Central memory CD8-positive, alpha-beta T cell (primary cell): ENCODE measurements around the gene APOA5.
"Not testable (repeated sequence)": the region's sequence is repeated elsewhere in the genome, so short reads cannot be mapped to it uniquely, and the experiment has no call there.

Experiments
- ATAC-seq: fragments of 150-1000 bp; cut with Tn5 transposase; replicated peaks from 2 replicates; pipeline ENCODE4 v1.10.0; 2022; ENCODE audit warnings: mild to moderate bottlenecking, moderate FRiP score, moderate number of reproducible peaks; ENCODE audit not compliant: poor library complexity, severe bottlenecking; ENCODE audit errors: extremely low read depth
- DNase-seq, 2 donors: peaks; one replicate each; pipeline ENCODE4 v3.0.0; 2021; ENCODE audit warnings: low spot score in 2 of 2
- H3K27ac Mint-ChIP-seq: one replicate; pipeline ENCODE4 v1.8.0; 2022; ENCODE audit warnings: low read depth, mild to moderate bottlenecking, moderate library complexity, mixed read lengths
- H3K27me3 Mint-ChIP-seq: one replicate; pipeline ENCODE4 v1.8.0; 2022; ENCODE audit warnings: mixed read lengths
- H3K36me3 Mint-ChIP-seq: one replicate; pipeline ENCODE4 v1.8.0; 2022; ENCODE audit warnings: mild to moderate bottlenecking, moderate library complexity, mixed read lengths; ENCODE audit not compliant: insufficient read depth
- H3K4me1 Mint-ChIP-seq: one replicate; pipeline ENCODE4 v1.8.0; 2022; ENCODE audit warnings: mixed read lengths
- H3K4me3 Mint-ChIP-seq: one replicate; pipeline ENCODE4 v1.8.0; 2022; ENCODE audit warnings: mild to moderate bottlenecking, moderate library complexity, mixed read lengths
- H3K9me3 Mint-ChIP-seq: one replicate; pipeline ENCODE4 v1.8.0; 2022; ENCODE audit warnings: mixed read lengths

The APOA5 gene

GRCh38 chr11:116773203-116774097 lies 18.2 kb downstream of the APOA5 start:
- ATAC-seq, result peak; percentile 10
- no peaks in the 10 kb centered on the region for H3K9me3 Mint-ChIP-seq
- peak overlapping the region; percentile 95 for H3K27ac Mint-ChIP-seq
- H3K27me3 Mint-ChIP-seq, result no peaks in the 10 kb centered on the region
- peaks cover 47% of the 10 kb centered on the region for H3K36me3 Mint-ChIP-seq
- no peak for DNase-seq
- H3K4me3 Mint-ChIP-seq, result peak overlapping the region; percentile 96
- peaks cover 27% of the 10 kb centered on the region for H3K4me1 Mint-ChIP-seq

DNA sequence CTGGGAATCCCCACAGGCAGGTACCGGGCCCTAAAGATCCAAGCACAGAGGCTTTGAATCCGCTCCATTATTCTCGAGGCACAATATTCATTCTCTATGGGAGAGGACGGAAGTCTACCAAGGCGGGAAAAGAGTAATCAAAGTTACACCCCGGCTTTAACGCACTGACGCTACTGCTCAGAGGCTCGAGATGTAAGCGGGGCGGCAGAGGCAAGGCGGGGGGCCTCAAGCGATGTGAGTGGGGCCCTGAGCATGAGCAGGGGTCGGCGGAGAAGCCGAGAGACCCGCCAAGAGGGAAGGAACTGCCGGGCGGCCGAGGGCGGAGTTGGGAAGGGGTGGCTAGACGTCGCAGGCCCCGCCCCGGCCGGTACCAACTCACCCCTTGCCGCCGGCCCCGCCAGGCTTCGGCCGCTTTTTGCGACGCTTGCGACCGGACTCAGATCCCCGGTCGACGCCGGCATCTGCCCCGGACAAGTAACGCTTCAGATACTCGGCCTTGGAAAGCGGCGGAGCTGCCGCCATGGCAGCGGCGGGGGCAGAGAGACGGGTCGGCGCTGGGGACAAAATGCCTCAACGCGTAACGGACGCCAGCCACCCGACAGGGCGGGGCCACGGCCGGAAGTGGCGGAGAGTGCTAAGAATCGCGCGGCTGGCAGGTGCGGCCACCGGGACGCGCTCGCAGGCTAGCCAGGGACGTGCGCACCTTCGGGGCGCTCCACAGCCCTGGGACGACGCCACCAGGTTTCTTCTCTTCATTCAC lies 19.1 kb downstream of the APOA5 start, which contains the start of gene BUD13:
Gene BUD13 (minus strand): TSS at position 545 of the 760 bp plus-strand sequence. CDS start 23 bp downstream, at position 522.
- H3K27ac Mint-ChIP-seq, result peak within 1 kb of the TSS; percentile 95
- DNase-seq, result peak; percentile 91 to 96
- ATAC-seq, result peak; percentile 95
- H3K4me3 Mint-ChIP-seq, result peak within 1 kb of the TSS; percentile 96
- peaks cover 48% of the 10 kb centered on the region for H3K36me3 Mint-ChIP-seq
- H3K9me3 Mint-ChIP-seq, result no peaks in the 10 kb centered on the region
- peaks cover 27% of the 10 kb centered on the region for H3K4me1 Mint-ChIP-seq
- no peaks in the 10 kb centered on the region for H3K27me3 Mint-ChIP-seq

DNA sequence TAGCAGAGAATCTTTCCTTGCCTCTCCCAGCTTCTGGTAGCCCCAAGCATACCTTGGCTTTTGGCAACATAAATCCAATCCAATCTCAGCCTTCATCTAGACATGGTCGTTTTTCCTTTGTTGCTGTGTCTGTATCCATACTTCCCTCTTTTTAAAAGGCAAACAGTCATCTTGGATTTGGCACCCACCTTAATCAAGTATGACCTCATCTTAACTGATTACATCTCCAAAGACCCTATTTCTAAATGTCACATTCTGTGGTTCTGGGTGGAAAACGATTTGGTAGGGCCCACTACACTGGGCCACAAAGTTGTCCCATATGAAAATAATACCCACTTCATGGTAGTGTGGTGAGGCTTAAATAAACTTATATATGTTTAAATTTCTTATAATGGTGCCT lies 19.7 kb downstream of the APOA5 start:
- peaks cover 45% of the 10 kb centered on the region for H3K36me3 Mint-ChIP-seq
- peak overlapping the region; percentile 95 for H3K27ac Mint-ChIP-seq
- H3K9me3 Mint-ChIP-seq, result no peaks in the 10 kb centered on the region
- DNase-seq (no peak), ATAC-seq (no peak)
- peaks cover 27% of the 10 kb centered on the region for H3K4me1 Mint-ChIP-seq
- H3K4me3 Mint-ChIP-seq, result peak overlapping the region; percentile 96
- no peaks in the 10 kb centered on the region for H3K27me3 Mint-ChIP-seq

DNA sequence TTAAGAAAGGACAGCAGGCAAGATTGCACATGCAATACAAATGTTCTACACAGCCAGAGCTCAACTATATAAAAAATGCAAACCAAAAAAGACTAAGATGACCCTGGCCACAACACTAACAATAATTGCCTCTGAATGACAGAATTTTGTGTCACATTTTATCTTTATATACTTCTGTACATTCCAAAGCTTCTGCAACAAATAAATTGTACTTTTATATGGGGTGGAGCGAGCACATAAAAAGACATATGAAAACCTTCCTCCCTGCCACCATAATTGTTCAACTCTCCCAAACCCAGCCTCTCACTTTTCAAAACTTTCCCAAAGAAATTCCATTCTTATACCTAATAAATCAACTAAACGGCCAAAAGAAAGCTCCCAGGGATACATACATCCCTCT lies 29.5 kb downstream of the APOA5 start:
- H3K27me3 Mint-ChIP-seq, result no peaks in the 10 kb centered on the region
- H3K36me3 Mint-ChIP-seq, result peaks cover 49% of the 10 kb centered on the region
- ATAC-seq (no peak), DNase-seq (no peak)
- H3K27ac Mint-ChIP-seq, result no peak overlapping the region
- H3K4me1 Mint-ChIP-seq, result peaks cover 6% of the 10 kb centered on the region
- H3K9me3 Mint-ChIP-seq, result no peaks in the 10 kb centered on the region
- no peak overlapping the region for H3K4me3 Mint-ChIP-seq

DNA sequence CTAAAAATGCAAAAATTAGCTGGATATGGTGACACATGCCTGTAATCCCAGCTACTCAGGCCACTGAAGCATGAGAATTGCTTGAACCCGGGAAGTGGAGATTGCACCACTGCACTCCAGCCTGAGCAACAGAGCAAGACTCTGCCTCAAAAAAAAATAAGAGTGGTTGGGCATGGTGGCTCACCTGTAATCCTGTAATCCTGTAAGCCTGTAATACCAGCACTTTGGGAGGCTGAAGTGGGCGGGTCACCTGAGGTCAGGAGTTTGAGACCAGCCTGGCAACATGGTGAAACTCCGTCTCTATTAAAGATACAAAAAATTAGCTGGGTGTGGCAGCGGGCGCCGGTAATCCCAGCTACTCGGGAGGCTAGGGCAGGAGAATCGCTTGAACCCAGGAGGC lies 35.6 kb downstream of the APOA5 start:
- not testable (repeated sequence) for H3K4me1 Mint-ChIP-seq, ATAC-seq, H3K27me3 Mint-ChIP-seq, H3K4me3 Mint-ChIP-seq, H3K27ac Mint-ChIP-seq, DNase-seq, H3K9me3 Mint-ChIP-seq
- H3K36me3 Mint-ChIP-seq, result peaks cover 63% of the 10 kb centered on the region

DNA sequence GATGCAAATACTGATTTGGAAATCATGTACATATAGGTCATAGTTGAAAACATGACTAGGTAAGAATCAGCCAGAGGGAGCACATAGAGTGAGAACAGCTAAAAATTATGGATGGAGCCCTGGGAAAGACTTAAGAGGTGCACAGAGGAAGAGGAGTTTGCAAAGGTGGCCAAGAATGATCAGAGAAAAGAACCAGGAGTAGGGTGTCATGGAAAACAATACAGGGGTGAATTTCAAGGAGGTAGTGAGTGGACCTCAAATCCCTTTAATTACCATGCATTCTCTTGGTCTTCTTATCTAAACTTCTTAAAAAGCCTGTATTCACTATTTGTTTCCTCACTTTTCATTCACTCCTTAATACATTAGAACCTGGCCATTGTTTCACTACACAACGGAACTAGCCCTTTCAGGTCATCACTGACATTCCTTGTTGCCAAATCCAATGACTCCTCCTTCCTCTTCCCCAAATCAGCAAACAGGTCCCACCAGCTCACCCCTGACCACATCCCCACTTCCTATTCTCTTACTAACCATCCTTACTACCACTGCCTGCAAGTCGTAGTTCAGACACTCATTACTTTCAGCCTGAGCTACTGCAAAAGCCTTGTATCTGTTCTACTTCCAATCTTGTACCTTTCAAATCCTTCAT lies 41.5 kb downstream of the APOA5 start:
- H3K27me3 Mint-ChIP-seq, result no peaks in the 10 kb centered on the region
- H3K9me3 Mint-ChIP-seq, result no peaks in the 10 kb centered on the region
- no peak for ATAC-seq
- no peak overlapping the region for H3K4me3 Mint-ChIP-seq
- no peak overlapping the region for H3K27ac Mint-ChIP-seq
- H3K4me1 Mint-ChIP-seq, result no peaks in the 10 kb centered on the region
- no peak for DNase-seq
- peaks cover 29% of the 10 kb centered on the region for H3K36me3 Mint-ChIP-seq

GRCh38 chr11:116742104-116742503 lies 49.6 kb downstream of the APOA5 start:
- Mint-ChIP-seq H3K4me1 (peaks cover 10% of the 10 kb centered on the region), H3K27me3 (no peaks in the 10 kb centered on the region)

GRCh38 chr11:116740741-116741140 lies 50.9 kb downstream of the APOA5 start:
- no peaks in the 10 kb centered on the region for H3K9me3 Mint-ChIP-seq
- no peaks in the 10 kb centered on the region for H3K27me3 Mint-ChIP-seq

More at GRCh38 chr11:116742104-116742503, 49.6 kb downstream of the APOA5 start:
- peaks cover 6% of the 10 kb centered on the region for H3K36me3 Mint-ChIP-seq
- no peak for ATAC-seq
- H3K4me3 Mint-ChIP-seq, result no peak overlapping the region
- no peak for DNase-seq
- H3K27ac Mint-ChIP-seq, result no peak overlapping the region
- H3K9me3 Mint-ChIP-seq, result no peaks in the 10 kb centered on the region

More at GRCh38 chr11:116740741-116741140, 50.9 kb downstream of the APOA5 start:
- DNase-seq (no peak), ATAC-seq (no peak)
- Mint-ChIP-seq H3K4me3 (no peak overlapping the region), H3K27ac (no peak overlapping the region), H3K4me1 (peaks cover 10% of the 10 kb centered on the region), H3K36me3 (peaks cover 1% of the 10 kb centered on the region)
